OCI-LY3 (cell line): ENCODE data around the gene ZFP92.

Source experiments
- CTCF ChIP-seq: fragments of 200-600, 300-600 bp; sonication (generic); IDR thresholded peaks from 2 replicates; pipeline ENCODE4 v1.5.1; 2014; ENCODE audit warnings: antibody characterized with exemption, low read length, low read depth
- EZH2phosphoT487 ChIP-seq: fragments of 200-600 bp; shearing (Covaris generic); IDR thresholded peaks from 2 replicates; pipeline ENCODE4 v1.6.1; 2018; ENCODE audit warnings: antibody characterized with exemption, mixed run types, low read depth

GRCh38 chrX:153408871-153409351 is 2.4 kb upstream of the ZFP92 start:
- TF ChIP-seq CTCF (no peak), EZH2phosphoT487 (no peak)
